PC-3 (cell line): ENCODE results near the gene ABCC3. TPM values are rescaled to one million over a fixed set of nuclear protein-coding genes. Genes with fewer than 3 reads are reported as not detected.

Experiments used
- ATAC-seq: fragments of 200-7000 bp; cut with Tn5 transposase; 2 replicates; pipeline ENCODE4 v1.9.1; 2020; ENCODE audit warnings: mild to moderate bottlenecking, moderate library complexity
- BruUV-seq: library from RNA; stranded (reverse); fragments of 400-500 nt; replicated peaks from 2 replicates; lab custom pipeline; 2021; lab: Mats Ljungman, UMichigan
- CTCF ChIA-PET: fragments of 300-600 bp; sonication (Branson Sonifier 250); formaldehyde crosslinking; loops from one replicate; lab custom pipeline; 2022; ENCODE audit warnings: antibody characterized with exemption; lab: Charles Lee
- POLR2A ChIA-PET: fragments of 300-600 bp; sonication (Branson Sonifier 250); formaldehyde crosslinking; loops from one replicate; lab custom pipeline; 2022; ENCODE audit warnings: antibody characterized with exemption; ENCODE audit not compliant: unreplicated experiment; lab: Charles Lee
- DNase-seq: peaks from one replicate; pipeline ENCODE4 v3.0.0-alpha.2; 2015
- H2AFZ ChIP-seq: fragments of 300-600 bp; sonication (generic); 2 replicates; pipeline ENCODE4 v1.6.0; 2016; ENCODE audit warnings: antibody characterized with exemption, low read length
- H3F3A ChIP-seq: fragments of 300-600 bp; sonication (generic); one replicate; pipeline ENCODE4 v1.6.0; 2017; ENCODE audit warnings: antibody characterized with exemption, low read length, control low read depth, mild to moderate bottlenecking; ENCODE audit not compliant: unreplicated experiment
- H3K27ac ChIP-seq: fragments of 300-600 bp; sonication (generic); 2 replicates; pipeline ENCODE4 v1.5.1; 2016; ENCODE audit warnings: mild to moderate bottlenecking, low read length
- H3K27me3 ChIP-seq: fragments of 300-600 bp; sonication (generic); 2 replicates; pipeline ENCODE4 v1.6.1; 2016; ENCODE audit warnings: low read length, mixed read lengths
- H3K36me3 ChIP-seq: fragments of 300-600 bp; sonication (generic); 2 replicates; pipeline ENCODE4 v1.6.1; 2016; ENCODE audit warnings: low read depth, mixed run types, low read length, mixed read lengths
- H3K4me1 ChIP-seq: fragments of 300-600 bp; sonication (generic); 2 replicates; pipeline ENCODE4 v1.5.1; 2016; ENCODE audit warnings: low read length; ENCODE audit not compliant: insufficient read depth
- H3K4me2 ChIP-seq: fragments of 300-600 bp; sonication (generic); 2 replicates; pipeline ENCODE4 v1.6.0; 2016; ENCODE audit warnings: low read length
- H3K4me3 ChIP-seq: fragments of 300-600 bp; sonication (generic); 2 replicates; pipeline ENCODE4 v1.5.1; 2016; ENCODE audit warnings: mild to moderate bottlenecking, low read length, mixed read lengths
- H3K79me2 ChIP-seq: fragments of 300-600 bp; sonication (generic); 2 replicates; pipeline ENCODE4 v1.6.1; 2017; ENCODE audit warnings: low read length, mixed read lengths
- H3K9ac ChIP-seq: fragments of 300-600 bp; sonication (generic); 2 replicates; pipeline ENCODE4 v1.6.0; 2016; ENCODE audit warnings: mild to moderate bottlenecking, low read length
- H3K9me2 ChIP-seq: fragments of 300-600 bp; sonication (generic); replicated peaks from 2 replicates; pipeline ENCODE4 v1.6.1; 2016; ENCODE audit warnings: mixed run types, low read length, mixed read lengths
- H3K9me3 ChIP-seq: fragments of 300-600 bp; sonication (generic); 2 replicates; pipeline ENCODE4 v1.6.1; 2016; ENCODE audit warnings: low read length, mixed read lengths
- H4K20me1 ChIP-seq: fragments of 300-600 bp; sonication (generic); 2 replicates; pipeline ENCODE4 v1.6.1; 2016; ENCODE audit warnings: low read length, mixed read lengths
- EZH2 ChIP-seq: fragments of 300-600 bp; sonication (generic); IDR thresholded peaks from one replicate; pipeline ENCODE4 v1.6.1; 2017; ENCODE audit warnings: antibody characterized with exemption, mild to moderate bottlenecking, low read length; ENCODE audit not compliant: unreplicated experiment
- EZH2phosphoT487 ChIP-seq: fragments of 300-600 bp; sonication (generic); IDR thresholded peaks from 2 replicates; pipeline ENCODE4 v1.6.1; 2018; ENCODE audit warnings: mild to moderate bottlenecking, antibody characterized with exemption, low read length, borderline replicate concordance
- intact Hi-C: fragments of 100-400 bp; cut with micrococcal nuclease; formaldehyde crosslinking; loops from 2 replicates; pipeline ENCODE4 v1.9.0; 2023
- total RNA-seq: library from RNA; depleted of rRNA; stranded (reverse); fragments of >200 nt; gene quantifications from 2 replicates; pipeline ENCODE4 v1.2.3, GENCODE V29; 2014
- TF ChIP-seq, protein P1 (sequence below): fragments of 300-600 bp; sonication (generic); conservative IDR thresholded peaks from 2 replicates; pipeline ENCODE4 v1.5.1; 2017; ENCODE audit warnings: antibody characterized with exemption, low read depth, mild to moderate bottlenecking, low read length

Gene ABCC3
- total RNA-seq, 1 experiment from 2014 or later = 50.2 TPM

DNA sequence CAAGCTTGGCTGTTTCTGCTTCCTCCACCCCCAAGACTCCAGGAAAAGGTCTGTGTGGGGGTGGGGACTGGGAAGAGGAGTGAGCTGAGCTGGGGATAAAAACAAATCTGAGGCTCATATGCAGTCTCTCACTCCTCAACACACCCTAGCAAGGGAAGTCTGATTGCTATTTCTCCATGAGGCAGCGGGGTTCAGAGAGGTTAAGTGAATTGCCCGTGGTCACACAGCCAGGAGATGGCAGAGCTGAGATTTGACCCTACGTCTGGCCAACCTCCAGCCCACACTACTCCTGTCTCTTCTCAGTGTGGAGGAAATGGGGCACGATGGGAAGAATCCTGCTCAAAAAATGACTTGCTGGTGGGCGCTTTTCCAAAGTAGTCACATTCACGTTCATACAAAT is 4.8 kb upstream of the ABCC3 start:
- POLR2A ChIA-PET = interaction anchor here (0.6 kb wide), 2 partner anchors 62 to 90 kb away, joined by 3 to 6 read pairs; partner anchors contain the start of gene LUC7L3
- Histone ChIP-seq H3K4me1 (peaks cover 44% of the 10 kb centered on the region), H3K9me2 (no peaks in the 10 kb centered on the region)

GRCh38 chr17:50630524-50631194 is 4.0 kb upstream of the ABCC3 start:
- Histone ChIP-seq H3K9me3 (no peaks in the 10 kb centered on the region), H3K27ac (no peak overlapping the region), H3K9me2 (no peaks in the 10 kb centered on the region), H4K20me1 (no peaks in the 10 kb centered on the region), H3K4me1 (peaks cover 46% of the 10 kb centered on the region), H3K36me3 (no peaks in the 10 kb centered on the region), H3K4me2 (no peak overlapping the region), H3K9ac (no peak overlapping the region), H3K79me2 (peaks cover 15% of the 10 kb centered on the region), H3F3A (no peaks in the 10 kb centered on the region), H3K27me3 (no peaks in the 10 kb centered on the region), H2AFZ (no peak overlapping the region), H3K4me3 (no peak overlapping the region)
- peak; percentile 37 for ATAC-seq
- intact Hi-C loops = loop anchor here (1.0 to 10.0 kb wide), 3 partner anchors 65 to 236 kb away; partner anchors contain the start of genes CACNA1G and LRRC59
- TF ChIP-seq, protein P1, sequence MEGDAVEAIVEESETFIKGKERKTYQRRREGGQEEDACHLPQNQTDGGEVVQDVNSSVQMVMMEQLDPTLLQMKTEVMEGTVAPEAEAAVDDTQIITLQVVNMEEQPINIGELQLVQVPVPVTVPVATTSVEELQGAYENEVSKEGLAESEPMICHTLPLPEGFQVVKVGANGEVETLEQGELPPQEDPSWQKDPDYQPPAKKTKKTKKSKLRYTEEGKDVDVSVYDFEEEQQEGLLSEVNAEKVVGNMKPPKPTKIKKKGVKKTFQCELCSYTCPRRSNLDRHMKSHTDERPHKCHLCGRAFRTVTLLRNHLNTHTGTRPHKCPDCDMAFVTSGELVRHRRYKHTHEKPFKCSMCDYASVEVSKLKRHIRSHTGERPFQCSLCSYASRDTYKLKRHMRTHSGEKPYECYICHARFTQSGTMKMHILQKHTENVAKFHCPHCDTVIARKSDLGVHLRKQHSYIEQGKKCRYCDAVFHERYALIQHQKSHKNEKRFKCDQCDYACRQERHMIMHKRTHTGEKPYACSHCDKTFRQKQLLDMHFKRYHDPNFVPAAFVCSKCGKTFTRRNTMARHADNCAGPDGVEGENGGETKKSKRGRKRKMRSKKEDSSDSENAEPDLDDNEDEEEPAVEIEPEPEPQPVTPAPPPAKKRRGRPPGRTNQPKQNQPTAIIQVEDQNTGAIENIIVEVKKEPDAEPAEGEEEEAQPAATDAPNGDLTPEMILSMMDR = peak; percentile 99
- no peak for TF ChIP-seq EZH2phosphoT487
- BruUV-seq = no TSS peak
- POLR2A ChIA-PET = interaction anchor here (0.6 to 0.9 kb wide), 2 partner anchors 62 to 89 kb away, joined by 3 to 8 read pairs; partner anchors contain the start of gene LUC7L3
- DNase-seq = peak; percentile 89
- CTCF ChIA-PET = interaction anchor here (0.5 to 2.0 kb wide), 8 partner anchors 31 to 80 kb away, joined by 3 to 21 read pairs (median 4); no protein-coding TSS in a partner anchor

More for the DNA sequence above, 4.8 kb upstream of the ABCC3 start:
- no peak for DNase-seq
- H3F3A ChIP-seq = no peaks in the 10 kb centered on the region
- H3K4me2 ChIP-seq = no peak overlapping the region
- peaks cover 8% of the 10 kb centered on the region for H3K79me2 ChIP-seq
- CTCF ChIA-PET = interaction anchor here (0.5 to 2.0 kb wide), 6 partner anchors 32 to 71 kb away, joined by 3 to 21 read pairs (median 3); no protein-coding TSS in a partner anchor
- no peaks in the 10 kb centered on the region for H3K9me3 ChIP-seq
- H3K36me3 ChIP-seq = no peaks in the 10 kb centered on the region
- intact Hi-C loops = loop anchor here (1.0 to 10.0 kb wide), 3 partner anchors 65 to 235 kb away; partner anchors contain the start of genes CACNA1G and LRRC59
- no peak overlapping the region for H3K4me3 ChIP-seq
- H2AFZ ChIP-seq = no peak overlapping the region
- no peak overlapping the region for H3K9ac ChIP-seq
- TF ChIP-seq EZH2phosphoT487 = no peak
- TF ChIP-seq, protein P1 = no peak
- no peak for TF ChIP-seq EZH2
- BruUV-seq = no TSS peak
- no peak overlapping the region for H3K27ac ChIP-seq
- no peaks in the 10 kb centered on the region for H3K27me3 ChIP-seq
- H4K20me1 ChIP-seq = no peaks in the 10 kb centered on the region
- no peak for ATAC-seq
